ENCODE data around the gene PIK3R5.

Gene PIK3R5

DNA sequence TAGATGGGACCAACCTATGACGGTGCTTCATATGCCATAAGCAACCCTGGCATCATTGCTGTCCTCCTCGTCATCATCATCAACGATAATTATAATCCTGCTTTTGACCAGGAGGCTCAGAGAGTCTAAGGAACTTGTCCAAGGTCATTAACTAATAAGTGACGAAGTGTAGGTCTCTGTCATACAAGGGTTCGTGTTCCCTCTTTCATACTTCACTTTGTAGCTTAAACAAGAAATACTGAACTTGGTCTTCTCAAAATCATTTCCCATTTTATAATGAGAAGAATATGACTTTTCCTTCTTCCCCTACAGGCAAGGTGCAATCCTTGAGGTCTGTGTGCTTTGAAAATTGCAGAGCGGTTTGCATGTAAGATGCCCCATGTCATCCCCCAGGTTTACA is 66.9 kb downstream of the PIK3R5 start:
- CTCF ChIA-PET = no interaction called here
- POLR2A ChIA-PET (ENCODE audit: low non-redundant PET) = no interaction called here
- TF ChIP-seq, protein P1, sequence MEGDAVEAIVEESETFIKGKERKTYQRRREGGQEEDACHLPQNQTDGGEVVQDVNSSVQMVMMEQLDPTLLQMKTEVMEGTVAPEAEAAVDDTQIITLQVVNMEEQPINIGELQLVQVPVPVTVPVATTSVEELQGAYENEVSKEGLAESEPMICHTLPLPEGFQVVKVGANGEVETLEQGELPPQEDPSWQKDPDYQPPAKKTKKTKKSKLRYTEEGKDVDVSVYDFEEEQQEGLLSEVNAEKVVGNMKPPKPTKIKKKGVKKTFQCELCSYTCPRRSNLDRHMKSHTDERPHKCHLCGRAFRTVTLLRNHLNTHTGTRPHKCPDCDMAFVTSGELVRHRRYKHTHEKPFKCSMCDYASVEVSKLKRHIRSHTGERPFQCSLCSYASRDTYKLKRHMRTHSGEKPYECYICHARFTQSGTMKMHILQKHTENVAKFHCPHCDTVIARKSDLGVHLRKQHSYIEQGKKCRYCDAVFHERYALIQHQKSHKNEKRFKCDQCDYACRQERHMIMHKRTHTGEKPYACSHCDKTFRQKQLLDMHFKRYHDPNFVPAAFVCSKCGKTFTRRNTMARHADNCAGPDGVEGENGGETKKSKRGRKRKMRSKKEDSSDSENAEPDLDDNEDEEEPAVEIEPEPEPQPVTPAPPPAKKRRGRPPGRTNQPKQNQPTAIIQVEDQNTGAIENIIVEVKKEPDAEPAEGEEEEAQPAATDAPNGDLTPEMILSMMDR (conservative IDR thresholded peaks at IDR 0.05; ENCODE audit: low read depth) = no peak
- H3K27ac ChIP-seq = no peak overlapping the region
- no peak for DNase-seq (ENCODE audit: low spot score)

DNA sequence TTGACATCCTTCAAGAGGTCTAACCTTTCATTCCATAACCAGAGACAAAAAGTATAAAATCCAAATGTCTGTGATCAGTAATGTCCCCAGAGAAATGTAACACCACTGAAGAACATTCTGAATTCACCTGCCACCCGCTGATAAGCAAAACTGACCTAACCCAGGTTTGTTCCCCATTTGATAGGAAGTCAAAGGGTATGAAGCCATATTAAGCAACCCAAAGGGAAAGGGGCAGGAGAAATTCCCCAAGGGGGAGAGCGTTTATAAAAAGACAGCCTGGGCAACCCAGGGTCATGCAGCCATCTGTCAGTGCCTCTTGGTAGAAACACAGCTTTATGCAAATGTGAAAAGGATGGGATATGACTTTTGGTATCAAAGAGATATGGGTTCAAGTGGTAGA is 67.4 kb downstream of the PIK3R5 start:
- no peak for DNase-seq (ENCODE audit: low spot score)
- no peak overlapping the region for H3K27ac ChIP-seq
- TF ChIP-seq, protein P1 (conservative IDR thresholded peaks at IDR 0.05; ENCODE audit: low read depth) = no peak
- CTCF ChIA-PET = no interaction called here
- POLR2A ChIA-PET (ENCODE audit: low non-redundant PET) = no interaction called here

DNA sequence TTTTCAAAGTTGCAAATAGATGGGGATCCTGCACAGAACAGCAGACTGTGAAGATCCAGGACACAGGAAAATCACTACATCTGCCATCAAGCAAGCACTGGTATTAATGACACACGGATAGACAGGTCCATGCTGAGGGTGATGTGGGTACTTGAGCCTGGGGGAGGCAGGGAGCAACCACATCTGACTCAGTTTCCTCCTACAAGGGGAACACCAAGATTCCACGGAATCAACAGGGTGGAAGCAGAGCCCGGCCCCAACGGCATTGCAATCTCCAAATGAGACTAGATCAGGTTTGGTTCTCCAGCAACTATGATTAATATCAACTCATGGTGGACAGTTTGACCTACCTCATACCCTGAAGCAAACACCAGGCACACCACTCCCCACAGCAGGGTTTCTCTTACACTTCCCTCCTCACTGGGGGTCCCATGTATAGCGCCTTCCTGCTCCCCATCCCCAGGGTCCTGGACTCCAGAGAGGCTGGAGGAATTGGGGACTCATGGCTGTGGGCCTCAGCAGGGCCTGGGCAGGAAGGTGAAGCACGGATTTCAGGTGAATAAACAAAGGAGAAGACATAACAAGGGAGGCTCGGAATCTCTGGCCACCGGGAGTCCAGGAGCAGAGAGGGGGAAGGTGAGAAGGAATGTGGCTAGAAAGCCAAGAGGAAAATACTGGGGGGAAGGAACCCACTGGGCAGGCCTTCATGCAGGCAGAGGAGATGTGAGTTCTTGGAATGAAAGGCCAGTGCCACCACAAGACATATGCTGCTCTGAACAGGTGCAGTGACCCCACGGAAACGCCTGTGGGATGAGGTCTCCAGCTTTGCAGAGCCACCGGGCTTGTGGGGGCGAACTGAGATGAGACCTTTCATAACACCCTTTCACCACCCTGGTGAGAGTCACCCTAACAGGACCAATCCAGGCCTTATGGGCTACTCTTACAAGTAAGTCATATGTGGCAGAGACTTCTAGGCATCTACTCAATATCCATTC is 68.6 kb downstream of the PIK3R5 start:
- no peak overlapping the region for H3K27ac ChIP-seq
- ChIA-PET CTCF (interaction anchor here (1.0 kb wide), 1 partner anchor 25 kb away, joined by 3 read pairs; no protein-coding TSS in a partner anchor), POLR2A (ENCODE audit: low non-redundant PET) (no interaction called here)
- TF ChIP-seq, protein P1 (conservative IDR thresholded peaks at IDR 0.05; ENCODE audit: low read depth) = no peak
- DNase-seq (ENCODE audit: low spot score) = no peak

DNA sequence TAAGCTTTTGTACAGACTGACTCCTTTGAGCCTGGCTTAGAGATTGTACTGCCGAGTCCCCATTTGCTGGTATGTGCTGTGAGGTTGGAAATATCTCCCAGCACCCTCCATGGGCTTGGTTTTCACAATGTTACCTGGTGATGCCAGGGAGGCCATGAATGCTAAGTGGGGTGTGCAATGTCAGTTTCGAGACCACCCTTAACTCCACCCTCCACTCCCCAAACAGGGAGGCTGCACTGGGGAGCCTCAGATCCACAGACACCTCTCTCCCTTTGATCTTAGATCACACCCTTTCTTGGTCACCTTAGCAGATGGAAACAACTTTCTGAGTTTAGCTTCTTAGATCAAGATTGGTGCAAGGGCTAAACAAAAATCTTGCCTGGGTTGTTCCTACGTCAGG is 69.4 kb downstream of the PIK3R5 start:
- TF ChIP-seq, protein P1 (conservative IDR thresholded peaks at IDR 0.05; ENCODE audit: low read depth) = no peak
- H3K27ac ChIP-seq = no peak overlapping the region
- ChIA-PET POLR2A (ENCODE audit: low non-redundant PET) (no interaction called here), CTCF (interaction anchor here (0.6 to 1.5 kb wide), 4 partner anchors 9 to 428 kb away, joined by 3 to 5 read pairs (median 3); no protein-coding TSS in a partner anchor)
- DNase-seq (ENCODE audit: low spot score) = no peak

DNA sequence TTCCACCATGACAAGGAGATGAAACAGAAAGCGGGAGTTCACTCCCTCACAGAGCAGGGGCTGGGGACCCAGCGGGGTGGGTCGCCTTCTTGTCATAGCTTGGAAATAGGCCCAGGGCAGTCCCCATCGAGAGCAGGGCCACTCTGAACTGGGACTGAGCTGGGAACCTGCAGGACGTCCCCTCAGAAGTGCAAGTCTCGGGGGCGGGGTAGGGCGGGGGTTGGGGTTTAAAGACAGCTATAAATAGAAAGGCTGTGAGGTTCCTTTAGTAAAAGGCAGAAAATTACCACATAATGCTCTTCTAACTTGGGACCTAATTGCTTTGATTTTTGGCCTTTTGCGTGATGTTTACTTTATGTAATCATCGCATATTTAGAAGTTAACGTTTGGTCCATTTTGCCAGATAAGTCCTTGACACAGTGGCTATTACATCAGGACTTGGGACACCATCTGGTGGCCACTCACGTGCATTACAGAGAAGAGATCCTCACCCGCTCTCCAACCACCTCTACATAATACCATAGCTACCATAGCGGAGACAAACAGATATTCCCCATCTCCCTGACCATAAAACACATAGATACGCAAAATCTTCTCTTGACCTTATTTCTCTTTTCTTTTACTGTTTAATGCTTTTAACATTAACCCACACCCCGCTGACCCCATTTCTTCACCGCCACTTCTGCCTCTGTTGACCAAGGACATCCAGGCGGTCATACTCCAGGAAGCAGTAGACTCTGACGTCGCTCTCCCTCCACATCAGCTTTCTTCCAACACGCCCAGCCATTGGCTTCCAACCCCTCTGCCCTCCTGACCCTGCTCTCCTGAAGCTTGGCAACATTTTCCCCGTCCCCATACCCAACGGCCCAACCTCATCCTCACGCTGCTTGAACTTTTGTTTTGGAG is 70.6 kb downstream of the PIK3R5 start:
- peak; percentile 82 for DNase-seq (ENCODE audit: low spot score)
- ChIA-PET POLR2A (ENCODE audit: low non-redundant PET) (no interaction called here), CTCF (interaction anchor here (0.5 to 1.5 kb wide), 14 partner anchors 8 to 396 kb away, joined by 3 to 5 read pairs (median 3); no protein-coding TSS in a partner anchor)
- TF ChIP-seq, protein P1 (conservative IDR thresholded peaks at IDR 0.05; ENCODE audit: low read depth) = peak; percentile 71
- H3K27ac ChIP-seq = no peak overlapping the region

DNA sequence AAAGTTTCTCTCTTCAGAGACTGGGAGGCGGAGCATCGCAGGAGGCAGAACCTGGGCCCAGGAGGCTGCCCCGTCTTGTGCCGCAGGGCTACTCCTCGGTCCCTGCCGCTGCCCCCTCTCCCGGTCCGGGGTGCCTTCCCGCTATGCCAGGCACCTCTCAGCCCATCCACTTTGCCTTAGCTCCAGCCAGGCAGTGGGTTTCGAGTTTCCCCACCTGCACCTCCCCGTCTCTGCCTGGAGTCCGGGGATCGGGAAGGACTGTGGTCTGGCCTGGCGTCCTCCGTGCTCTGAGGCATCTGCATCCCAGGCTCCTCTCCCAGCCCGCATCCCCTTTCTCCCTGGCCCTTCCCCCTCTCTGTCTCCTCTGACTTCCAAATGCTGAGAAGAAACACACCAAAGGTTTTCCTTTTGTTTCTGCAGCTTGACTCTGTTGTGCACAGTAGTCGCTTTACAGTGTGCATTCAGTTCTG is 71.3 kb downstream of the PIK3R5 start:
- ChIA-PET CTCF (interaction anchor here (0.5 to 1.4 kb wide), 7 partner anchors 42 to 390 kb away, joined by 3 to 4 read pairs (median 3); no protein-coding TSS in a partner anchor), POLR2A (ENCODE audit: low non-redundant PET) (no interaction called here)
- TF ChIP-seq, protein P1 (conservative IDR thresholded peaks at IDR 0.05; ENCODE audit: low read depth) = no peak
- no peak for DNase-seq (ENCODE audit: low spot score)
- H3K27ac ChIP-seq = no peak overlapping the region
